Keratinocyte (primary cell): Measurements from ENCODE around the gene TRIM52. TPM values are rescaled to one million over a fixed set of nuclear protein-coding genes. Genes with fewer than 3 reads are reported as not detected.

ENCODE experiments used
- DNase-seq: peaks from one replicate; pipeline ENCODE4 v3.0.0-alpha.2; 2011; ENCODE audit warnings: low read depth, missing footprints, low spot score
- FAIRE-seq: peaks from 2 replicates; lab custom pipeline; 2011; peaks lifted over from hg19 to GRCh38; lab: Jason Lieb, UNC
- H2AFZ ChIP-seq: 2 replicates; pipeline ENCODE4 v1.6.0; 2012; ENCODE audit warnings: low read length, control low read depth, inconsistent platforms; ENCODE audit not compliant: control insufficient read depth
- H3K27ac ChIP-seq: 2 replicates; pipeline ENCODE4 v1.5.1; 2011; ENCODE audit warnings: low read length; ENCODE audit not compliant: control insufficient read depth, insufficient read depth
- H3K27me3 ChIP-seq: 3 replicates; pipeline ENCODE4 v1.6.0; 2011; ENCODE audit warnings: low read length; ENCODE audit not compliant: control insufficient read depth, insufficient read depth; ENCODE audit errors: extremely low read depth
- H3K36me3 ChIP-seq, 2 experiments: 2 replicates in 1 of 2; 3 replicates in 1 of 2; pipeline ENCODE4 v1.5.1; 2011; ENCODE audit warnings: low read length in 2 of 2, mild to moderate bottlenecking in 1 of 2; ENCODE audit not compliant: control insufficient read depth in 2 of 2, insufficient read depth in 2 of 2; ENCODE audit errors: extremely low read depth in 1 of 2
- H3K4me1 ChIP-seq: 3 replicates; pipeline ENCODE4 v1.5.1; 2011; ENCODE audit warnings: low read length; ENCODE audit not compliant: control insufficient read depth, insufficient read depth; ENCODE audit errors: extremely low read depth
- H3K4me2 ChIP-seq: 3 replicates; pipeline ENCODE4 v1.6.0; 2011; ENCODE audit warnings: low read depth, low read length; ENCODE audit not compliant: control insufficient read depth, insufficient read depth; ENCODE audit errors: extremely low read depth
- H3K4me3 ChIP-seq, 3 experiments: fragments of 200-600 bp in 1 of 3; sonication (generic) in 1 of 3; 2 replicates in 2 of 3; 3 replicates in 1 of 3; pipeline ENCODE4 v1.5.1; 2011 to 2016; ENCODE audit warnings: low read length in 3 of 3, mild to moderate bottlenecking in 3 of 3, control low read depth in 2 of 3, inconsistent platforms in 1 of 3, low read depth in 1 of 3, mixed read lengths in 1 of 3, mixed run types in 1 of 3, moderate library complexity in 1 of 3; ENCODE audit not compliant: control insufficient read depth in 2 of 3, insufficient read depth in 2 of 3; ENCODE audit errors: extremely low read depth in 1 of 3
- H3K79me2 ChIP-seq: 2 replicates; pipeline ENCODE4 v1.6.0; 2012; ENCODE audit warnings: low read length; ENCODE audit not compliant: control insufficient read depth, insufficient read depth
- H3K9ac ChIP-seq: 3 replicates; pipeline ENCODE4 v1.6.0; 2011; ENCODE audit warnings: low read length; ENCODE audit not compliant: control insufficient read depth, insufficient read depth; ENCODE audit errors: extremely low read depth
- H3K9me1 ChIP-seq: 3 replicates; pipeline ENCODE4 v1.6.0; 2011; ENCODE audit warnings: low read length; ENCODE audit not compliant: control insufficient read depth, insufficient read depth; ENCODE audit errors: extremely low read depth
- H3K9me3 ChIP-seq: 2 replicates; pipeline ENCODE4 v1.5.1; 2012; ENCODE audit warnings: low read depth, low read length; ENCODE audit not compliant: control insufficient read depth
- H4K20me1 ChIP-seq: 3 replicates; pipeline ENCODE4 v1.6.0; 2011; ENCODE audit warnings: low read length; ENCODE audit not compliant: control insufficient read depth, insufficient read depth; ENCODE audit errors: extremely low read depth
- CTCF ChIP-seq, 3 experiments: IDR thresholded peaks in 1 of 3; conservative IDR thresholded peaks in 1 of 3; optimal IDR thresholded peaks in 1 of 3; 2 replicates in 2 of 3; 3 replicates in 1 of 3; pipeline versions ENCODE3 to v1.5.1; 2011; ENCODE audit warnings: low read length in 3 of 3, mild to moderate bottlenecking in 3 of 3, moderate library complexity in 2 of 3, control low read depth in 1 of 3, inconsistent platforms in 1 of 3; ENCODE audit not compliant: insufficient read depth in 2 of 3; ENCODE audit errors: extremely low read depth in 1 of 3
- EZH2 ChIP-seq: IDR thresholded peaks from one replicate; pipeline ENCODE4 v1.6.1; 2012; ENCODE audit warnings: inconsistent platforms, mild to moderate bottlenecking, low read length, moderate library complexity
- dilution Hi-C: fragments of 300-500 bp; cut with MboI; formaldehyde crosslinking; loops from one replicate; pipeline ENCODE4 v1.7.0; 2020; ENCODE audit warnings: low sequenced_read_pairs; ENCODE audit not compliant: extremely low pct_ligation_motif_present
- polyA plus RNA-seq, 5 experiments: library from polyadenylated mRNA; depleted of rRNA in 3 of 5; stranded (reverse) in 3 of 5; stranded (forward) in 1 of 5; unstranded in 1 of 5; fragments of >200 nt; gene quantifications; 1 replicate in 1 of 5; 2 replicates in 3 of 5; 3 replicates in 1 of 5; pipeline versions ENCODE4 v1.2.1 to v1.2.3, GENCODE V29; 2011 to 2012; ENCODE audit warnings: missing spikeins in 2 of 5, low read depth in 1 of 5, low replicate concordance in 1 of 5

Gene TRIM52
- polyA plus RNA-seq, 1 donor (not counting 4 experiments of a cell fraction or from before 2014, with no cell fraction given) = 7.5 TPM

- FAIRE-seq (no peak), DNase-seq (no peak)
- Histone ChIP-seq H3K36me3 (peaks cover 6 to 32% of the 10 kb centered on the region in 2 experiments), H4K20me1 (peaks cover 10% of the 10 kb centered on the region), H3K4me2 (peak overlapping the region; percentile 94), H3K9me1 (no peaks in the 10 kb centered on the region), H3K4me3 (peak overlapping the region; percentile 89 to 93 (median 89)), H3K9me3 (no peaks in the 10 kb centered on the region), H3K4me1 (peaks cover 38% of the 10 kb centered on the region), H2AFZ (peak overlapping the region; percentile 78), H3K27ac (peak overlapping the region; percentile 83), H3K9ac (peak overlapping the region; percentile 97), H3K27me3 (no peaks in the 10 kb centered on the region), H3K79me2 (peaks cover 76% of the 10 kb centered on the region)
- no peak for TF ChIP-seq CTCF (optimal IDR thresholded peaks at IDR 0.05 in 1 of 3, IDR thresholded peaks at IDR 0.05 in 1 of 3, conservative IDR thresholded peaks at IDR 0.05 in 1 of 3; ENCODE audit: extremely low read depth in 1 of 3, insufficient read depth in 2 of 3, low read length in 3 of 3)
- dilution Hi-C loops = no loop called here
Observed at GRCh38 chr5:181245427-181246275, 15.3 kb downstream of the TRIM52 start.

GRCh38 chr5:181243564-181244343 lies 17.2 kb downstream of the TRIM52 start, which contains the start of gene RACK1:
TSS of gene RACK1 (minus strand) at chr5:181243906. CDS start at chr5:181243800, 106 bp downstream.
- Histone ChIP-seq H3K4me3 (peak within 1 kb of the TSS; percentile 91 to 98 (median 95)), H3K36me3 (peaks cover 12 to 36% of the 10 kb centered on the region in 2 experiments), H3K79me2 (peaks cover 76% of the 10 kb centered on the region), H3K9ac (peak within 1 kb of the TSS; percentile 98), H3K4me2 (peak within 1 kb of the TSS; percentile 94), H3K9me1 (no peaks in the 10 kb centered on the region), H3K9me3 (no peaks in the 10 kb centered on the region), H3K27me3 (no peaks in the 10 kb centered on the region), H2AFZ (peak within 1 kb of the TSS; percentile 95), H3K4me1 (peaks cover 30% of the 10 kb centered on the region), H3K27ac (peak within 1 kb of the TSS; percentile 88), H4K20me1 (peaks cover 23% of the 10 kb centered on the region)
- TF ChIP-seq EZH2 = no peak
- dilution Hi-C loops = no loop called here
- FAIRE-seq (no peak), DNase-seq (no peak)
